WTC11 (cell line): ENCODE data around the gene SLC29A3. TPM values are rescaled to one million over a fixed set of nuclear protein-coding genes. Genes with fewer than 3 reads are reported as not detected.

Experiments used
- ATAC-seq: fragments of 200-7000 bp; cut with Tn5 transposase; 2 replicates; pipeline ENCODE4 v1.10.0; 2021; ENCODE audit warnings: mild to moderate bottlenecking, moderate library complexity
- CTCF ChIA-PET: fragments of 300-600 bp; sonication (Branson Sonifier 250); formaldehyde crosslinking; loops from one replicate; lab custom pipeline; 2021; ENCODE audit warnings: antibody characterized with exemption; lab: Charles Lee
- POLR2A ChIA-PET: fragments of 350-600 bp; sonication (Branson Sonifier 250); formaldehyde crosslinking; loops from one replicate; lab custom pipeline; 2021; ENCODE audit warnings: antibody characterized with exemption; lab: Charles Lee
- DNase-seq: peaks from one replicate; pipeline ENCODE4 v3.0.0; 2021; ENCODE audit warnings: low spot score
- H3K27ac Mint-ChIP-seq: 2 replicates; pipeline ENCODE4 v1.8.0; 2021; ENCODE audit warnings: mixed read lengths
- H3K27me3 Mint-ChIP-seq: 2 replicates; pipeline ENCODE4 v1.8.0; 2021; ENCODE audit warnings: low read depth, mild to moderate bottlenecking, moderate library complexity, mixed read lengths
- H3K36me3 Mint-ChIP-seq: 2 replicates; pipeline ENCODE4 v1.8.0; 2021; ENCODE audit warnings: mixed read lengths
- H3K4me1 Mint-ChIP-seq: 2 replicates; pipeline ENCODE4 v1.8.0; 2022; ENCODE audit warnings: mixed read lengths
- H3K4me3 Mint-ChIP-seq: 2 replicates; pipeline ENCODE4 v1.8.0; 2021; ENCODE audit warnings: mild to moderate bottlenecking, moderate library complexity, mixed read lengths
- H3K9me3 Mint-ChIP-seq: 2 replicates; pipeline ENCODE4 v1.8.0; 2021; ENCODE audit warnings: mixed read lengths
- AFF4 ChIP-seq: sonication (generic); formaldehyde crosslinking; IDR thresholded peaks from 2 replicates; pipeline ENCODE4 v1.8.1; 2023; ENCODE audit warnings: mild to moderate bottlenecking, missing genetic modification reagents, borderline replicate concordance
- CBFB ChIP-seq: sonication (generic); formaldehyde crosslinking; IDR thresholded peaks from 2 replicates; pipeline ENCODE4 v1.8.1; 2022; ENCODE audit warnings: mild to moderate bottlenecking, low read depth, missing genetic modification reagents
- CDX4 ChIP-seq: fragments of 250-450 bp; sonication (Bioruptor Pico); IDR thresholded peaks from 2 replicates; pipeline ENCODE4 v1.9.0; 2021; ENCODE audit warnings: moderate library complexity, mild to moderate bottlenecking, inconsistent platforms, borderline replicate concordance
- E2F4 ChIP-seq: sonication (generic); formaldehyde crosslinking; IDR thresholded peaks from 2 replicates; pipeline ENCODE4 v1.8.1; 2022; ENCODE audit warnings: low read depth, mild to moderate bottlenecking, moderate library complexity, missing genetic modification reagents, borderline replicate concordance
- E2F5 ChIP-seq: sonication (generic); formaldehyde crosslinking; IDR thresholded peaks from 2 replicates; pipeline ENCODE4 v1.8.1; 2022; ENCODE audit warnings: mild to moderate bottlenecking, moderate library complexity, missing genetic modification reagents
- ERG ChIP-seq: fragments of 250-450 bp; sonication (Bioruptor Pico); IDR thresholded peaks from 2 replicates; pipeline ENCODE4 v1.8.0; 2021; ENCODE audit warnings: mild to moderate bottlenecking
- GTF2I ChIP-seq: fragments of 250-450 bp; sonication (Bioruptor Pico); conservative IDR thresholded peaks from 2 replicates; pipeline ENCODE4 v1.4.0; 2021; ENCODE audit warnings: mild to moderate bottlenecking
- JUN ChIP-seq: sonication (generic); formaldehyde crosslinking; IDR thresholded peaks from 2 replicates; pipeline ENCODE4 v1.8.0; 2023; ENCODE audit warnings: mild to moderate bottlenecking, missing genetic modification reagents
- KAT7 ChIP-seq: sonication (generic); formaldehyde crosslinking; IDR thresholded peaks from 2 replicates; pipeline ENCODE4 v1.8.1; 2023; ENCODE audit warnings: missing genetic modification reagents, mild to moderate bottlenecking, borderline replicate concordance
- MXD4 ChIP-seq: fragments of 250-450 bp; sonication (Bioruptor Pico); IDR thresholded peaks from 2 replicates; pipeline ENCODE4 v1.8.0; 2021; ENCODE audit warnings: mild to moderate bottlenecking, moderate library complexity, borderline replicate concordance
- NFATC4 ChIP-seq: fragments of 250-450 bp; sonication (Bioruptor Pico); IDR thresholded peaks from 2 replicates; pipeline ENCODE4 v1.9.0; 2021; ENCODE audit warnings: mild to moderate bottlenecking
- RELA ChIP-seq: sonication (generic); formaldehyde crosslinking; IDR thresholded peaks from 2 replicates; pipeline ENCODE4 v1.8.1; 2022; ENCODE audit warnings: missing genetic modification reagents, mild to moderate bottlenecking, borderline replicate concordance
- RORB ChIP-seq: fragments of 250-450 bp; sonication (Bioruptor Pico); IDR thresholded peaks from 2 replicates; pipeline ENCODE4 v1.9.0; 2021; ENCODE audit warnings: mild to moderate bottlenecking
- SMAD4 ChIP-seq: sonication (generic); formaldehyde crosslinking; IDR thresholded peaks from 2 replicates; pipeline ENCODE4 v1.8.0; 2022; ENCODE audit warnings: mild to moderate bottlenecking, missing genetic modification reagents
- SP1 ChIP-seq: sonication (generic); formaldehyde crosslinking; conservative IDR thresholded peaks from 2 replicates; pipeline ENCODE4 v1.8.1; 2022; ENCODE audit warnings: missing genetic modification reagents
- TEAD1 ChIP-seq: sonication (generic); formaldehyde crosslinking; IDR thresholded peaks from 2 replicates; pipeline ENCODE4 v1.8.0; 2022; ENCODE audit warnings: mild to moderate bottlenecking, missing genetic modification reagents
- ZNF263 ChIP-seq: sonication (generic); formaldehyde crosslinking; IDR thresholded peaks from 2 replicates; pipeline ENCODE4 v1.8.1; 2022; ENCODE audit warnings: low read depth, mild to moderate bottlenecking, moderate library complexity, missing genetic modification reagents
- ZNF532 ChIP-seq: fragments of 250-450 bp; sonication (Bioruptor Pico); IDR thresholded peaks from 2 replicates; pipeline ENCODE4 v1.9.0; 2021; ENCODE audit warnings: mild to moderate bottlenecking, borderline replicate concordance
- ZSCAN18 ChIP-seq: fragments of 250-450 bp; sonication (Bioruptor Pico); IDR thresholded peaks from 2 replicates; pipeline ENCODE4 v2.1.2; 2022; ENCODE audit warnings: mild to moderate bottlenecking, moderate library complexity
- total RNA-seq: library from RNA; stranded (reverse); gene quantifications from 3 replicates; pipeline ENCODE4 v1.2.3, GENCODE V29; 2021

SLC29A3 gene
- total RNA-seq, 1 experiment from 2014 or later: 9.2 TPM

GRCh38 chr10:71286521-71287294, 32.4 kb upstream of the SLC29A3 start (continued):
- TF ChIP-seq ZSCAN18 (CRISPR knock-in tag) (no peak), ZNF263 (CRISPR knock-in tag) (no peak), RELA (CRISPR knock-in tag) (no peak), E2F5 (CRISPR knock-in tag) (no peak), CDX4 (no peak), ERG (CRISPR knock-in tag) (no peak)

- ATAC-seq (no peak), DNase-seq (no peak)
- ChIA-PET CTCF (interaction anchor here (4.5 kb wide), 1 partner anchor 384 kb away, joined by 35 read pairs; no protein-coding TSS in a partner anchor), POLR2A (no interaction called here)
- no peak for TF ChIP-seq SP1 (CRISPR knock-in tag)
- TF ChIP-seq ZNF532 (CRISPR knock-in tag): no peak
- no peak for TF ChIP-seq RORB (CRISPR knock-in tag)
- TF ChIP-seq E2F4 (CRISPR knock-in tag): no peak
- no peak for TF ChIP-seq AFF4 (CRISPR knock-in tag)
- TF ChIP-seq GTF2I (CRISPR knock-in tag): no peak
- TF ChIP-seq CBFB (CRISPR knock-in tag): no peak
- no peak for TF ChIP-seq NFATC4 (CRISPR knock-in tag)
- TF ChIP-seq E2F5 (CRISPR knock-in tag): no peak
- no peak for TF ChIP-seq TEAD1 (CRISPR knock-in tag)
- TF ChIP-seq KAT7 (CRISPR knock-in tag): no peak
- no peak for TF ChIP-seq JUN (CRISPR knock-in tag)
- TF ChIP-seq MXD4 (CRISPR knock-in tag): no peak
- no peak for TF ChIP-seq SMAD4 (CRISPR knock-in tag)
- peaks cover 26% of the 10 kb centered on the region for H3K36me3 Mint-ChIP-seq
- no peaks in the 10 kb centered on the region for H3K27me3 Mint-ChIP-seq
- no peak overlapping the region for H3K4me3 Mint-ChIP-seq
- no peak overlapping the region for H3K27ac Mint-ChIP-seq
- no peaks in the 10 kb centered on the region for H3K9me3 Mint-ChIP-seq
- H3K4me1 Mint-ChIP-seq: no peaks in the 10 kb centered on the region
Measured at GRCh38 chr10:71287456-71287855, 31.6 kb upstream of the SLC29A3 start.
